Endothelial cell of umbilical vein (primary cell): Measurements from ENCODE around the gene KRT81. TPM values are rescaled to one million over a fixed set of nuclear protein-coding genes. Genes with fewer than 3 reads are reported as not detected.

Experiments
- BruUV-seq: library from RNA; stranded (reverse); fragments of 400-500 nt; replicated peaks from 2 replicates; lab custom pipeline; 2021; lab: Mats Ljungman, UMichigan
- CTCF ChIA-PET: fragments of 300-600, 350-600 bp; sonication (Branson Sonifier 250); formaldehyde crosslinking; loops from one replicate; lab custom pipeline; 2021; ENCODE audit warnings: antibody characterized with exemption, inconsistent platforms; lab: Charles Lee
- POLR2A ChIA-PET: fragments of 300-600, 350-600 bp; sonication (Branson Sonifier 250); formaldehyde crosslinking; loops from one replicate; lab custom pipeline; 2021; ENCODE audit warnings: antibody characterized with exemption, inconsistent platforms; lab: Charles Lee
- DNase-seq: peaks from one replicate; pipeline ENCODE4 v3.0.0-alpha.2; 2011; ENCODE audit warnings: low read depth, low spot score
- FAIRE-seq: peaks from 2 replicates; lab custom pipeline; 2011; peaks lifted over from hg19 to GRCh38; lab: Jason Lieb, UNC
- H2AFZ ChIP-seq: 2 replicates; pipeline ENCODE4 v1.6.0; 2012; ENCODE audit warnings: low read depth, low read length, control low read depth, inconsistent platforms
- H3K27ac ChIP-seq: 2 replicates; pipeline ENCODE4 v1.5.1; 2011; ENCODE audit warnings: low read depth, mild to moderate bottlenecking, control low read depth, low read length, moderate library complexity; ENCODE audit not compliant: insufficient read depth
- H3K27me3 ChIP-seq, 2 experiments: 2 replicates each; pipeline versions ENCODE4 v1.6.0 to v1.6.1; 2011; ENCODE audit warnings: low read length in 2 of 2, mixed read lengths in 1 of 2; ENCODE audit not compliant: control insufficient read depth in 2 of 2, insufficient read depth in 2 of 2
- H3K36me3 ChIP-seq, 2 experiments: 2 replicates in 1 of 2; 3 replicates in 1 of 2; pipeline ENCODE4 v1.5.1; 2011; ENCODE audit warnings: low read length in 2 of 2, mild to moderate bottlenecking in 1 of 2, moderate library complexity in 1 of 2; ENCODE audit not compliant: control insufficient read depth in 2 of 2, insufficient read depth in 2 of 2; ENCODE audit errors: extremely low read depth in 1 of 2
- H3K4me1 ChIP-seq: 3 replicates; pipeline ENCODE4 v1.5.1; 2011; ENCODE audit warnings: mild to moderate bottlenecking, low read length; ENCODE audit not compliant: control insufficient read depth, insufficient read depth; ENCODE audit errors: extremely low read depth
- H3K4me2 ChIP-seq: 2 replicates; pipeline ENCODE4 v1.6.1; 2011; ENCODE audit warnings: low read length, control low read depth, mixed read lengths; ENCODE audit not compliant: insufficient read depth
- H3K4me3 ChIP-seq, 3 experiments: fragments of 200-600 bp in 1 of 3; sonication (generic), shearing (Covaris generic) in 1 of 3; replicated peaks in 1 of 3; 2 replicates each; pipeline ENCODE4 v1.5.1; 2011 to 2016; ENCODE audit warnings: control low read depth in 3 of 3, low read length in 3 of 3, mild to moderate bottlenecking in 2 of 3, inconsistent platforms in 1 of 3, low read depth in 1 of 3, moderate library complexity in 1 of 3; ENCODE audit not compliant: insufficient read depth in 1 of 3
- H3K79me2 ChIP-seq: 2 replicates; pipeline ENCODE4 v1.6.0; 2012; ENCODE audit warnings: low read length, inconsistent platforms; ENCODE audit not compliant: control insufficient read depth, insufficient read depth
- H3K9ac ChIP-seq: replicated peaks from 2 replicates; pipeline ENCODE3; 2011; ENCODE audit warnings: low read length, control low read depth; ENCODE audit not compliant: insufficient read depth; ENCODE audit errors: extremely low read depth
- H3K9me1 ChIP-seq: replicated peaks from 3 replicates; pipeline ENCODE4 v1.6.0; 2011; ENCODE audit warnings: mild to moderate bottlenecking, low read length; ENCODE audit not compliant: control insufficient read depth, insufficient read depth; ENCODE audit errors: extremely low read depth
- H3K9me3 ChIP-seq: replicated peaks from 2 replicates; pipeline ENCODE4 v1.5.1; 2012; ENCODE audit warnings: low read length, inconsistent platforms; ENCODE audit not compliant: control insufficient read depth, insufficient read depth
- H4K20me1 ChIP-seq: replicated peaks from 2 replicates; pipeline ENCODE3; 2011; ENCODE audit warnings: mild to moderate bottlenecking, low read length; ENCODE audit not compliant: control insufficient read depth, insufficient read depth; ENCODE audit errors: extremely low read depth
- EZH2 ChIP-seq: IDR thresholded peaks from 2 replicates; pipeline ENCODE4 v1.6.1; 2012; ENCODE audit warnings: borderline replicate concordance, low read depth, mild to moderate bottlenecking, moderate library complexity, low read length, inconsistent platforms; ENCODE audit not compliant: severe bottlenecking
- FOS ChIP-seq: IDR thresholded peaks from 2 replicates; pipeline ENCODE4 v1.6.1; 2011; ENCODE audit warnings: mild to moderate bottlenecking, low read length, moderate library complexity, borderline replicate concordance; ENCODE audit not compliant: insufficient read depth
- GATA2 ChIP-seq: IDR thresholded peaks from 2 replicates; pipeline ENCODE4 v1.7.0; 2011; ENCODE audit warnings: low read depth, mild to moderate bottlenecking, moderate library complexity, mixed read lengths, low read length; ENCODE audit not compliant: insufficient read length, insufficient read depth
- JUN ChIP-seq: IDR thresholded peaks from 2 replicates; pipeline ENCODE4 v1.6.1; 2011; ENCODE audit warnings: borderline replicate concordance, low read depth; ENCODE audit not compliant: insufficient read length, insufficient read depth
- MAX ChIP-seq: IDR thresholded peaks from 2 replicates; pipeline ENCODE4 v1.6.1; 2011; ENCODE audit not compliant: insufficient read depth, insufficient read length
- MYC ChIP-seq: IDR thresholded peaks from one replicate; pipeline ENCODE4 v1.6.1; 2011; ENCODE audit warnings: mild to moderate bottlenecking, low read depth, low read length
- POLR2A ChIP-seq: IDR thresholded peaks from 2 replicates; pipeline ENCODE4 v1.6.1; 2012; ENCODE audit warnings: low read depth, mild to moderate bottlenecking, control low read depth, low read length
- POLR2AphosphoS5 ChIP-seq: IDR thresholded peaks from 2 replicates; pipeline ENCODE4 v1.6.1; 2012; ENCODE audit warnings: low read depth, mild to moderate bottlenecking, control low read depth, low read length, moderate library complexity; ENCODE audit not compliant: insufficient read depth
- dilution Hi-C: fragments of 300-500 bp; cut with MboI; formaldehyde crosslinking; loops from one replicate; pipeline ENCODE4 v1.15.0; 2019; ENCODE audit warnings: low sequenced_read_pairs; ENCODE audit not compliant: extremely low pct_ligation_motif_present
- intact Hi-C: fragments of 100-400 bp; cut with micrococcal nuclease; formaldehyde crosslinking; loops from one replicate; pipeline ENCODE4 v1.10.0; 2022
- polyA plus RNA-seq, 4 experiments: library from polyadenylated mRNA; depleted of rRNA in 3 of 4; stranded (reverse) in 3 of 4; unstranded in 1 of 4; fragments of >200 nt; gene quantifications; 2 replicates each; pipeline versions ENCODE4 v1.2.1 to v1.2.3, GENCODE V29; 2011 to 2012; ENCODE audit warnings: missing spikeins in 1 of 4
- total RNA-seq: library from RNA; stranded (reverse); gene quantifications from 2 replicates; pipeline ENCODE4 v1.2.3, GENCODE V29; 2021
- TF ChIP-seq, protein P1 (sequence below), 2 donors: IDR thresholded peaks; 1 replicate in 1 of 2; 2 replicates in 1 of 2; pipeline ENCODE4 v1.5.1; 2011; ENCODE audit warnings: low read length in 2 of 2, mild to moderate bottlenecking in 2 of 2, moderate library complexity in 2 of 2, control low read depth in 1 of 2, inconsistent platforms in 1 of 2, low read depth in 1 of 2; ENCODE audit not compliant: insufficient read depth in 1 of 2; ENCODE audit errors: extremely low read depth in 1 of 2

Gene KRT81
- total and polyA plus RNA-seq, 2 donors (not counting 3 experiments of a cell fraction or from before 2014, with no cell fraction given) = not detected

GRCh38 chr12:52249511-52250047 is 41.8 kb downstream of the KRT81 start:
- H2AFZ ChIP-seq = no peak overlapping the region
- H3K9me3 ChIP-seq = no peaks in the 10 kb centered on the region
- ChIA-PET POLR2A (interaction anchor here (0.8 kb wide), 1 partner anchor 66 kb away, joined by 3 read pairs; no protein-coding TSS in a partner anchor), CTCF (interaction anchor here (1.2 to 1.5 kb wide), 4 partner anchors 9 to 63 kb away, joined by 3 to 6 read pairs (median 3); no protein-coding TSS in a partner anchor)
- FAIRE-seq (no peak), DNase-seq (no peak)
- no peaks in the 10 kb centered on the region for H4K20me1 ChIP-seq
- BruUV-seq = no TSS peak
- H3K4me3 ChIP-seq = no peak overlapping the region
- no peak overlapping the region for H3K4me2 ChIP-seq
- H3K36me3 ChIP-seq = no peaks in the 10 kb centered on the region
- peaks cover 0 to 5% of the 10 kb centered on the region in 2 experiments for H3K27me3 ChIP-seq
- TF ChIP-seq MAX (no peak), FOS (no peak), MYC (no peak), POLR2AphosphoS5 (no peak), GATA2 (no peak), JUN (no peak), POLR2A (no peak), EZH2 (no peak)
- TF ChIP-seq, protein P1, sequence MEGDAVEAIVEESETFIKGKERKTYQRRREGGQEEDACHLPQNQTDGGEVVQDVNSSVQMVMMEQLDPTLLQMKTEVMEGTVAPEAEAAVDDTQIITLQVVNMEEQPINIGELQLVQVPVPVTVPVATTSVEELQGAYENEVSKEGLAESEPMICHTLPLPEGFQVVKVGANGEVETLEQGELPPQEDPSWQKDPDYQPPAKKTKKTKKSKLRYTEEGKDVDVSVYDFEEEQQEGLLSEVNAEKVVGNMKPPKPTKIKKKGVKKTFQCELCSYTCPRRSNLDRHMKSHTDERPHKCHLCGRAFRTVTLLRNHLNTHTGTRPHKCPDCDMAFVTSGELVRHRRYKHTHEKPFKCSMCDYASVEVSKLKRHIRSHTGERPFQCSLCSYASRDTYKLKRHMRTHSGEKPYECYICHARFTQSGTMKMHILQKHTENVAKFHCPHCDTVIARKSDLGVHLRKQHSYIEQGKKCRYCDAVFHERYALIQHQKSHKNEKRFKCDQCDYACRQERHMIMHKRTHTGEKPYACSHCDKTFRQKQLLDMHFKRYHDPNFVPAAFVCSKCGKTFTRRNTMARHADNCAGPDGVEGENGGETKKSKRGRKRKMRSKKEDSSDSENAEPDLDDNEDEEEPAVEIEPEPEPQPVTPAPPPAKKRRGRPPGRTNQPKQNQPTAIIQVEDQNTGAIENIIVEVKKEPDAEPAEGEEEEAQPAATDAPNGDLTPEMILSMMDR (IDR thresholded peaks at IDR 0.05; ENCODE audit: extremely low read depth in 1 of 2, insufficient read depth in 1 of 2, low read depth in 1 of 2, low read length in 2 of 2) = no peak
- H3K9me1 ChIP-seq = no peaks in the 10 kb centered on the region
- peaks cover 7% of the 10 kb centered on the region for H3K4me1 ChIP-seq
- H3K79me2 ChIP-seq = no peaks in the 10 kb centered on the region
- intact Hi-C loops (no loop called here), dilution Hi-C loops (no loop called here)
- H3K9ac ChIP-seq = no peak overlapping the region
- no peak overlapping the region for H3K27ac ChIP-seq
